Parathyroid adenoma (tissue), 2 donors: Measurements from ENCODE around the gene RAB38.

ENCODE experiments used
- H2AFZ ChIP-seq: fragments of 300-600 bp; sonication (generic); one replicate; pipeline ENCODE4 v1.7.0; 2017; ENCODE audit warnings: antibody characterized with exemption, mild to moderate bottlenecking
- H3K27ac ChIP-seq: fragments of 300-600 bp; sonication (generic); one replicate; pipeline ENCODE4 v1.7.0; 2017
- H3K27me3 ChIP-seq: fragments of 300-600 bp; sonication (generic); one replicate; pipeline ENCODE4 v1.7.0; 2017; ENCODE audit warnings: low read length; ENCODE audit not compliant: control insufficient read depth, insufficient read depth
- H3K36me3 ChIP-seq: fragments of 300-600 bp; sonication (generic); one replicate; pipeline ENCODE4 v1.7.0; 2017; ENCODE audit warnings: low read length; ENCODE audit not compliant: control insufficient read depth, insufficient read depth
- H3K4me1 ChIP-seq: fragments of 300-600 bp; sonication (generic); one replicate; pipeline ENCODE4 v1.7.0; 2017; ENCODE audit warnings: control low read depth
- H3K4me2 ChIP-seq: fragments of 300-600 bp; sonication (generic); one replicate; pipeline ENCODE4 v1.7.0; 2017; ENCODE audit warnings: low read length
- H3K4me3 ChIP-seq: fragments of 300-600 bp; sonication (generic); one replicate; pipeline ENCODE4 v1.7.0; 2017; ENCODE audit warnings: low read depth, low read length
- H3K79me2 ChIP-seq: fragments of 300-600 bp; sonication (generic); one replicate; pipeline ENCODE4 v1.7.0; 2017; ENCODE audit warnings: control low read depth
- H3K9ac ChIP-seq: fragments of 300-600 bp; sonication (generic); one replicate; pipeline ENCODE4 v1.7.0; 2017; ENCODE audit warnings: mild to moderate bottlenecking
- H3K9me3 ChIP-seq: fragments of 300-600 bp; sonication (generic); one replicate; pipeline ENCODE4 v1.7.0; 2017; ENCODE audit warnings: low read length; ENCODE audit not compliant: control insufficient read depth
- TF ChIP-seq, protein P1 (sequence below): fragments of 300-600 bp; sonication (generic); IDR thresholded peaks from one replicate; pipeline ENCODE4 v1.7.0; 2017; ENCODE audit warnings: antibody characterized with exemption, mild to moderate bottlenecking
- donor health status: primary hyperparathyroidism.

The RAB38 gene

DNA sequence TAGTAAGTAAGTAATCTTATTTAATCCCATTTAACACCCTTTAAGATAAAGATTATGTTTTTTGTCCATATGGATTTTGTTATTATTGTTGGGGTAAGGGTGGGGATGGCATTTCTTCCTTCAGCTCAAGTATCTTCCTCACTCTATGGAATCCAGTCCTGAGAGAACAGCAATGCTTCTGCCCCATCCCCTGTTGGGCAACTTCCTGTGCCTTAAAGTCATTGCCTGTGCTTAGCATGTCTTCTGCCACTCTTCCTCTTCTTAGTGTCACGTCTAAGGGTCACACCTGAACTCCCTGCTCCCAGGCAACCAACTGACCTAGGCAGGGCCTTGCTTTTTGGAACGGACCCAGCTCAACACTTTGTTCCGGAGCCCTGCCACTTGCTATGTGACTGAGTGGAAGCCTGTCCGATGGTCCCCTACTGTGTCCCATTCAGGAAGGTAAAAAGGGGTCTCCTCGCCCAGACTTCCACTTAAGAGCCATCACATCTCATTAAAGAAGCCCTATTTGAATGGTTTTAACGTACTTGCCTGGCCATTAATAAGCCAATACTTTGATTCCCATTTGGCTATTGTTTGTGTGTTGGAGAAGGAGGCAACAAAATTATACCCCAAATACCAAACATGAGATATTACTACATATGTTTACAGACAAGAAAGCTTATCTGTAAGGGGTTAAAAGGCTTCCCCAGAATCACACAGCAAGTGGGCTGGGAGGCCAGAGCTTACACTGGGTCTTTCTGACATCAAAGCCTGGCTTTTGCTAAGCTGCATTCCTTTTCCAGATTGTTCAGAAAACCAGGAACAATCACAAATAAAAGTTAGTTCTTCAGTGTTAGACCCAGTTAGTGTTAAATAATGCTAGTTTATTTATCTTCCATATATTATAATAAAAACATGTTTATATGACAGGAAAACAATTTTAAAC is 59.2 kb downstream of the RAB38 start:
- Histone ChIP-seq H3K27me3 (no peaks in the 10 kb centered on the region), H3K9ac (no peak overlapping the region), H3K79me2 (no peaks in the 10 kb centered on the region), H3K36me3 (no peaks in the 10 kb centered on the region), H3K9me3 (no peaks in the 10 kb centered on the region), H3K27ac (no peak overlapping the region), H3K4me2 (no peak overlapping the region), H3K4me3 (no peak overlapping the region), H2AFZ (no peak overlapping the region), H3K4me1 (no peaks in the 10 kb centered on the region)
- TF ChIP-seq, protein P1, sequence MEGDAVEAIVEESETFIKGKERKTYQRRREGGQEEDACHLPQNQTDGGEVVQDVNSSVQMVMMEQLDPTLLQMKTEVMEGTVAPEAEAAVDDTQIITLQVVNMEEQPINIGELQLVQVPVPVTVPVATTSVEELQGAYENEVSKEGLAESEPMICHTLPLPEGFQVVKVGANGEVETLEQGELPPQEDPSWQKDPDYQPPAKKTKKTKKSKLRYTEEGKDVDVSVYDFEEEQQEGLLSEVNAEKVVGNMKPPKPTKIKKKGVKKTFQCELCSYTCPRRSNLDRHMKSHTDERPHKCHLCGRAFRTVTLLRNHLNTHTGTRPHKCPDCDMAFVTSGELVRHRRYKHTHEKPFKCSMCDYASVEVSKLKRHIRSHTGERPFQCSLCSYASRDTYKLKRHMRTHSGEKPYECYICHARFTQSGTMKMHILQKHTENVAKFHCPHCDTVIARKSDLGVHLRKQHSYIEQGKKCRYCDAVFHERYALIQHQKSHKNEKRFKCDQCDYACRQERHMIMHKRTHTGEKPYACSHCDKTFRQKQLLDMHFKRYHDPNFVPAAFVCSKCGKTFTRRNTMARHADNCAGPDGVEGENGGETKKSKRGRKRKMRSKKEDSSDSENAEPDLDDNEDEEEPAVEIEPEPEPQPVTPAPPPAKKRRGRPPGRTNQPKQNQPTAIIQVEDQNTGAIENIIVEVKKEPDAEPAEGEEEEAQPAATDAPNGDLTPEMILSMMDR, result no peak

DNA sequence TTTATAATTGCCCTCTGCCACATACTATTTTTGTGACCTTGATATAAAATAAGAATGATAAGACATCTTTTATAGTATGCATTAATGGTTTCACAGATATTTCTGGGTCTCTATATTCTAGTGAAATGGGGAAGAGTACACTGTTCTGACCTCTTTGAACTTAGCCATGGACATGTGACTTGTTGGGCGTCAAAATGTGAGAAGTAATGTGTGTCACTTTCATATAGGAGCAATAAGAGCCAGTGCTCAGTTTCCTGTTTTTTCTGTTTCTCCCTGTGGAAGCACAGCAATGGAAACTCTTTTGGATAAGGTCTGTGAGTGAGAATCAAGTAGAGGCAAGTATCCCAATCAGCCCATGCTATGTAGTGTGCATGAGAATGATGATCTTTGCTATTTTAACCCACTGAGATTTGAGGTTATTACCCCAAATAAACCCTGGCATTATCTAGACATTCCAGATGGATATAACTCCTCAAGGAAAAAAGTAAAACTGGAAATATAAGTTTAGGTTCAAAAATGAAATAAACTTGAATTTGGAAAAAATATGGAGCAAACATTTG is 60.7 kb downstream of the RAB38 start:
- no peaks in the 10 kb centered on the region for H3K4me1 ChIP-seq
- no peak overlapping the region for H3K4me2 ChIP-seq
- TF ChIP-seq, protein P1, result no peak
- no peaks in the 10 kb centered on the region for H3K27me3 ChIP-seq
- H3K36me3 ChIP-seq, result no peaks in the 10 kb centered on the region
- no peak overlapping the region for H2AFZ ChIP-seq
- no peaks in the 10 kb centered on the region for H3K9me3 ChIP-seq
- H3K4me3 ChIP-seq, result no peak overlapping the region
- H3K27ac ChIP-seq, result no peak overlapping the region
- H3K9ac ChIP-seq, result no peak overlapping the region
- no peaks in the 10 kb centered on the region for H3K79me2 ChIP-seq

DNA sequence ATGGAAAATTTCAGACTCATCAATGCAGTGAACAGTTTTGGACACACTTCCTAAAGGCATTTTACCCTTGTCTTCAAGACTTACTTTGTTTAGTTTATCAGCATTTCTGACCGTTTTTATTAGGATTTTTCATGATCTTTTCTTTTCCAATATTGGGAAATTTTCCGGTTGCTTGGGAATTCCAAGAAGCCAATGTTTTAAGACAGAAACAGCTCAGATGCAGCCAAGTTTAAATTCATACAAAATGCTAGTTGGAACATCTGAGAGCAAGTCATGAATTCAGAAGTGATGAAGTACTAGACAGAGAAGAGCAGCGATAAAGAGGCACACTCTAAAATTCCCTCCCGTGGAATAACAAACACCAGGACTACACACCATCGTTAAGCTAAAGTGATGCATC is 68.6 kb downstream of the RAB38 start:
- TF ChIP-seq, protein P1, result no peak
- H3K36me3 ChIP-seq, result no peaks in the 10 kb centered on the region
- no peak overlapping the region for H3K27ac ChIP-seq
- H3K9ac ChIP-seq, result no peak overlapping the region
- no peaks in the 10 kb centered on the region for H3K9me3 ChIP-seq
- H2AFZ ChIP-seq, result no peak overlapping the region
- H3K4me2 ChIP-seq, result no peak overlapping the region
- H3K4me1 ChIP-seq, result no peaks in the 10 kb centered on the region
- no peaks in the 10 kb centered on the region for H3K27me3 ChIP-seq
- no peaks in the 10 kb centered on the region for H3K79me2 ChIP-seq
- H3K4me3 ChIP-seq, result no peak overlapping the region

DNA sequence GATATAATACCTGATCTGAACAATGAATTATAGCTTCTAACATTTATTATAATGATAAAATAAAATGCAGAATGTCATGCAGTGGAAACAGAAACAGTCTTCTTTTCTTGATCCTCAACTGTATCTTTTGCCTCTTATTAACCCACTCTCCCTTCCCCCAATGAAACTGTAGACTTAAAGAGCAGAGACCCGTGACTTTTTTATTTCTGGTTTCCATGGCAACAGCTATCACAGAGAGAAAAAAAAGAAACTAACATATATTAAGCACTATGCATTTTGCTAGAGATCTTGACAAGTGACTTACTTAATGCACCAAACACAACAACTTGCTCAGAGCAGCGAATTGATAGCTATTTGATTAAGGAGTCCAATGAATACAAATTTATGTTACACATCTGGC is 69.3 kb downstream of the RAB38 start:
- Histone ChIP-seq H3K4me1 (no peaks in the 10 kb centered on the region), H3K27ac (no peak overlapping the region), H3K79me2 (no peaks in the 10 kb centered on the region), H3K4me2 (no peak overlapping the region), H3K9ac (no peak overlapping the region), H2AFZ (no peak overlapping the region), H3K4me3 (no peak overlapping the region), H3K9me3 (no peaks in the 10 kb centered on the region), H3K27me3 (no peaks in the 10 kb centered on the region), H3K36me3 (no peaks in the 10 kb centered on the region)
- TF ChIP-seq, protein P1, result no peak
